NCI-H524 (cell line): Measurements from ENCODE around the gene PIP4K2A.
A peak's percentile ranks its signal among the peaks of the same experiment; 100 is the strongest.

Experiments used
- DNase-seq, 2 experiments: peaks; one replicate each; lab custom pipeline; 2025; lab: John Stamatoyannopoulos, UW

PIP4K2A gene

DNA sequence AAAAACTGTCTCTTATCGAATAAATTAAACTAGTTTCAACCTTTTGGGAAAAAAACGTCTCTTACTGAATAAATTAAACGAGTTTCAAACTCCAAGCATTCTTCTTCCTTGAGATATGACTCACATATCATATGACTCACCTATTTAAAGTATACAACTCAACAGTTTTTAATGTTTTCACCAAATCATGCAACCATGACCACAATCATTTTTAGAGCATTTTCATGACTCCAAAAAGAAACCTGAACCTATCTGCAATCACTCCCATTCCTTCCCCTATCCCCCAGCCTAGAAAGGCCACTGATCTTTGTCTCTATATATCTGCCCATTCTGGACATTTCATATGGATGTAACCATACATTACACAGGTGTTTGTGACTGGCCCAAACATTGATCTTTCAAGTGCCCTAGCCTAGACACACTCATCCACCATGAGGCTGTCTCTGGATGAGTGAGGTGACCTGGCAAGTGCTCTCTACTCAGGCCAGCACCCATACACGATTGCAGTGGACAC is 115.3 kb downstream of the PIP4K2A start:
- DNase-seq = no peak

DNA sequence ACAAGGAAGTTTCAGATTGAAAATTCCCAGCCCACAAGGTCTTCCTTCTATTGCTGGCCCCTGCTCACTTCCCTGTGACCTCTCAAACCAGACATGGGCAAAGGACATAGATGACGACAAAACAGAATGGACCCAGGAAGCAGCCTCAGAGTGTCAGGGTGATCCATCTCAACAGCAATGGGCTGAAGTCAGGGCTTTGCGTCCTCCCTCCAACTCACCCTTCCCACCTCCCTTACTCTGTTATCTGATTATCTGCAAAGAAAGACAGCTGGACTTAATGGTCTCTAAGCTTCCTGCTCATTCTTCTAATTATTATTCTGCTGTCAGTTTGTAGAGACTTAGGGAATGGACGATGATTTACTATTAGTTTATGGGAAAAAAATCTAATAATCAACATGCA is 115.9 kb downstream of the PIP4K2A start:
- peak in 1 of 2 experiments; percentile 5 for DNase-seq

DNA sequence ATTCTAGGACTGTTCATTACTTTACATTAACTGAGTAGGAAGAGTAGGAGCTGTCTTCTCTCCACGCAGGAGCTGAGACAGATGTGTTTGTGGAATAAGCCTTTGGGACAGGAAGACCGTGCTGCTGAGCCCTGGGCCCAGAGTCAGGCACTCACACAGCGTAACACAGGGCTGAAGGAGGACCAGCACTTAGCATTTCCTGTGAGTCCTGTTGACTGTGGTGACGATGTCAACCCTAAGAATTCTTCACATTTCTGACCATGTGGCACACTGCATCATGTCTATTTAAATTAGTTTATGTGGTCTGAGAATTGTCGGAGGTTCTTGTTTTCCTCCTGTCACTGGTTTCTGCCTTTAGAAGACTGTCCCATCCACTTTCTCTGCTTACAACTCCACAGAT is 117.2 kb downstream of the PIP4K2A start:
- no peak for DNase-seq

DNA sequence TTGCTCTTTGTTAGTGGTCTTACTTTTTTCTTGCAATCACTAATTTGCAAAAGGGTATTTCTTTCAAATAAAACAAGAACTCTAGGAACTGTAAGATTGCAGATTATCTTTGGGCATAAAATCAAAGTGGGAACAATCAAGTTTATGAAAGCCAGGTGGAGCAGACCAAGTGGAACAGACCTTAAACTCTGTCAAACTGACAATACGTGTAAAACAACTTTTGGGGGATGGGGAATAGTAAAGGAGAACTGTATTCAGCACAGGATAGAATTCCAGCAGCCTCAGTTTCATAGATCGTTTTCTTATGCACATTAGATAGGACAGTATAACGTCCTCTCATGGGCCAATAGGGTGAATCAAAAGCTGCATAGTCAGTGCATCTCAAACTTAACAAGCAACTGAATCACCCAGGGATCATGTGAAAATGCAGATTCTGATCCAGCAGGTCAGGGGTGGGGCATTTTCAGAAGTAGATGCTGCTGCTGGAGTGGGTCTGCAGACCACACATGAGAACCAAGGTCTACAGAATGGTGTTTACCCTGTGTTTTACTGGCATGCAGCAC is 120.7 kb downstream of the PIP4K2A start:
- no peak for DNase-seq

DNA sequence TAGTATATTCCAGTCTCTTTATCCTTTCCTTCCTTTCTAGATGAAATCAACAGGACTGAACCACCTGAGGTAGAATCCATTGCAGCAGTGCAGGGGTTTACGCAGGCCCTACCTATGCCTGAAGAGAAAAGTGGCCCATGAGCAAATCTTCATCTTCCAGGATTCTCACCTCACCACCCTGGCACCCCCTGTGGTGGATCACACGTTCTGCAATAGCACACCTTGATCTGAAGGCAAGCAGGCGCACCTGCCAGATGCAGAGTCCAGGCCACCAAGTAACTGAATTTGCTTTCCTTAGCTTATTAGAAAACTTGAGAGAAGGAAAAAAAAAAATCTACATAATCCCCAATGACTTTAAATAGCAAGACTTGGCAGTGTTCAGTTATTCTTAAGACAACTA is 121.4 kb downstream of the PIP4K2A start:
- DNase-seq = no peak

DNA sequence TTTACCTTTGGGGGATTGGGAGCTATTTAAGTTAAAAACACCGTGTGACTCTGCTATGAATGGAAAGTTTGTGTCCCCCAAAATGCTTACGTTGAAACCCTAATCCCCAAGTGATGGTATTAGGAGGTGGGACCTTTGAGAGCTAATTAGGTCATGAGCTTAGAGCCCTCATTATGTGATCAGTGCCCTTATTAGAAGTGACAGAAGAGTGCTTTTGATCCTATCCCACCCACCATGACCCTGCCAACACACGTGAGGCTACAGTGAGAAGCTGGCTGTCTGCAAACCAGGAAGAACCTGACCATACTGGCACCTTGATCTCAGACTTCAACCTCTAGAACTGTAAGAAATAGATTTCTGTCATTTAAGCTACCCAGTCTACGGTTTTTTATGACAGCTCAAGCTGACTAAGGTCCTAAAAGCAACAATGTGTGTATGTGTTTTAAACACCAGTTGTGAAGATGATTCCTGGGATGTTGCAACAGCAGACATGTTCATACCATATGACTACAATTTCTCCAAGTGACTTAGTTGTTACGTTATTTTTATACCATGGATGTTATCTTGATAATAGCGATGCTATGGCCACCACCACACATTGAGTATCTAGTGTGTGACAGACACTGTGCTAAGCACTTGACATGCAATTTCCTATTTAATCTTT is 124.4 kb downstream of the PIP4K2A start:
- DNase-seq = no peak

DNA sequence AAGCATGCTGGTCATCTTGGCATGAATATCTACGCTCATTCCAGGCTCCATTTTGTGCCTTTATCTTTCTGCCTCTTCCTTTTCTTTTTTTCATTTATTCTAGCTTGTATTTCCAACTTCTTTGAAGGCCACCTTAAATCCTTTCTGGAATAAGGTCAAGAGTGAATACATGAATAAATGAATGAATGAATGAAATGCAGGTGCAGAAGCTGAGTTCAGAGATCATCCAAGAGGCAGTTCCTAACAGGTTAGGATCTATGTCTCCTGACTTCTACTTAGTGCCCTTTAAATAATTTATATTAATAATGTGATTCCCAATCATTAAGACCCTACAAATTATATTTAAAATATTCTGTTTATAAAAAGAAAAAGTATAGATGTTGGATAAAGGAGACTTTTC is 125.9 kb downstream of the PIP4K2A start:
- no peak for DNase-seq

DNA sequence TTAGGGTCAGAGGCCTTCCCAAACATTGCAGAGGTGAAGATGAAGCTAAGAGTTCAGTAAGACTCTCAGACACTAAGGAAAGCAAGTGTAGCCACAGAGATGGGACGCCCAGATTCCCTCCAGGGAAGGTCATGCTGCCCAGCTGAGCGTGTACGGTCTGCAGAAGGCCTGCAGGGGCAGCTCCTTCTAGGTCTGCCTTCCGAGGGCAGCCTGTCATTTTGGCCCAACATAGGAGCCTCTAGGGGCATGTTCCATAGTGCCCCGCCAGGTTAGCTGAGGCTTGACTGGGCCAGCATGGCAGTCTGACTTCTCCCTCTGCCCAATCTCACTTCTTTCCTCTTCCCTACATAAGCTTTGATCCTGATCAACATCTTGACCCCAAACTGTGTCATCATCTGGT is 130.7 kb downstream of the PIP4K2A start:
- no peak for DNase-seq

DNA sequence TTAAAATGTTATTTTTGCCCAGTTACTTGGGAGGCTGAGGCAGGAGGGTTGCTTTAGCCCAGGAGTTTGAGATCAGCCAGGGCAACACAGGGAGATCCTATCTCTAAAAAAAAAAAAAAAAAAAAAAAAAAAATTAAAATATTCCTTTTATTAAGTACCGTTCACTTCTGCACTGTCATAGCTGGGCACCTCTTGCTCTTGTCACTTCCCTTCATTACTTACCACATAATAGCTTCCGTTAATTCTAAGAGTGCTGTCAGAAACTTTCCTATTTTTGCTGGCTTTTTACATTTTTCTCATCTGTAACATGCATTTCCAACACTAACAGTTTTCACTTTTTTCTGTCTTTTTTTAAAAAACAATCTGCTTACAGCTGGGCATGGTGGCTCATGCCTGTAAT is 132.9 kb downstream of the PIP4K2A start:
- no peak for DNase-seq

DNA sequence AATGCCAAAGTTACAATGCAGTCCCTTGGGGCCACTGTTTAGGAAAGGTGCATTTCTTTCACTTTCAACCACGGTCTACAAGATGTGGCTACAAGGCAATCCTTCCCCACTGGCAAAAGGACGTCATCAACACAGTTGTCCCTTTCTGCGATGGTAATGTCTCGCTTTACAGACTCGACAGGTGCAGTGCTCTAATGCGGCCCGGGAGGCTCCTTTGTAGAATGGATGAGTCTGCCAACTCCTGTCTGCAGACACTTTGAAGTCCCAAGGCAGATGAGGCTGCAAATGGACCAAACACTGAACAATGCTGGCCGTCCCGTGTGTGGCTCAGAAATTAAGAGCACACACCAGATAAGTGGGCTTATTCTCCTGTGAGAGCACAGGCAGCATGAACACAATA is 133.7 kb downstream of the PIP4K2A start:
- no peak for DNase-seq

DNA sequence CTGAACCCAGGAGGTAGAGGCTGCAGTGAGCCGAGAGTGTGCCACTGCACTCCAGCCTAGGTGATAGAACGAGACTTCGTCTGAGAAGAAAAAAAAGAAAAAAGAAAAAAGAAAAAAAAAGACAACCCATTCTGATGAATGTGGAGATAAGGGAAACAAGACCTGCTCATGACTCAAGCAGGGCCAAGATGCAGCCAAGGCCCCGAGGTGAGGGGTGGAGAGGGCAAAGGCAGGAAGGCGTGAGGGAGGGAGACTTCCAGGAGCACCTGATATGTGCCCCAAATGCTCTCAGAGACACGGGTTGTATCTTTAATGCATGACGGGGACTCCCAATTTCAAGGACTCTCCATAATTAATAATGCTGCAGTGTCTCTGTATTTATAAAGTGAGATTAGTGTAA is 134.6 kb downstream of the PIP4K2A start:
- no peak for DNase-seq

DNA sequence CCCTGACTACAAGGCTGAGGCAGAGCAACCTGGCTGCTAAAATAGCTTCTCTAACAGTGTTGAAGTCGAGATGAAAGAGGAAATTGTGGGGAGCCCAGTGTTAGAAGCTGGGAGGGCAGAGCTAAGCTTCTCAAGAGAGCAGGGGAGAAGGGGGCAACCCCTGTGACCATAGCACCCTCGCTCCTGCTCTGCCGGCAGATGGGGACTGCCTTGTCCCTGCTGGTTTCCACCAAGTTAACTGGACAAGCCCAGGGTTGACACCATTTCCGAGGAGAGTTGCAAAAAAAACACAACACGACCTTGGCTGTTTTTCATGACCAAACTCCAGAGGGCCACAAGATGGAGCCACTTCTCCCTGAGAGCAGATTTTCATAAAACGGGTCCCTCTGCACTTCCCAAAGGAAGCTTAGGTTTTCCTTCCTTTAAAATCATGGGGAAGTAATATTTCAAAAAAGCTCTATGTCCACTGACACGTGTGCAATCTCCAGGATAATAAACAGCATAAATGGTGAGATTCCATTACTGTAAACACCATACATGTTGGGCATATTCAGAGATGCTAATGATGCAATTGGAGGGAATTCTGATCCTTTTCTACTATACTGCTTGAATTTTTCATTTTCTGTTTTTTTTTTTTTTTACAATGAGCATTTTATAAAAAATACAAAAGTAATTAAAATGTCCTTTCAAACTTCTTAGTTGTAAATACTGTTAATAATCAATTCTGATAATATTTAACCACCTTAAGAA is 140.4 kb downstream of the PIP4K2A start:
- DNase-seq = peak in 1 of 2 experiments; percentile 11

DNA sequence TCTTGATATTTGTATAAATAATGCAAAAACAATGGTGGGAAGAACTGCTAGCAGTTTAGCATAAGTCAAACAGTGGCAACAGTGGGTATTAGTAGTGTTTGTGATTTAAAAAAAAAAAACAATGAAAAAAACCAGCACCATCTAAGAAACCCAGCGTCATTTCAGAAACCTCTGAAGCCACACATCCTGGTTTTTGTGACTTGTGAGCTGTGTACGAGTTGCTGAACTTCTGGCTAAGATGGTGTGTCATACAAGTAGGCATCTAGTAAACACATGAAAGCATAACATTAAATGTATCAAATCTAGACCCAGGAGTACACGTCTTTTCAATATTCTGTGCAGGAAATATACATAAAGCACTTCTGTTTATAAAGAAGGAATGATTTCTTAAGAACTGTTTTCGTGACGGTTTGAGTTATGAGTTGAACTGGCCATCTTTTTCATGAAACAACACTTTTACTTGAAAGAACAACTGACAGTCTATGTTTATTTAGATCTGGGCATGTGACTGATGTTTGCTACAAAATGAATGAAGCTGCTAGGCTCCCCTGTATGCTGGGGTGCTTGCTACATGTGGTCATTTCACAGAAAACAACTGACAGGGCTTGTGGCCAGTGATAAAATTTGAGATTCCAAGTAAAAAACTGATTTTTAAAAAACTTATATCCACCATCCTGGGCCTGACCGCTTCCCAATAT is 143.5 kb downstream of the PIP4K2A start:
- DNase-seq = no peak

DNA sequence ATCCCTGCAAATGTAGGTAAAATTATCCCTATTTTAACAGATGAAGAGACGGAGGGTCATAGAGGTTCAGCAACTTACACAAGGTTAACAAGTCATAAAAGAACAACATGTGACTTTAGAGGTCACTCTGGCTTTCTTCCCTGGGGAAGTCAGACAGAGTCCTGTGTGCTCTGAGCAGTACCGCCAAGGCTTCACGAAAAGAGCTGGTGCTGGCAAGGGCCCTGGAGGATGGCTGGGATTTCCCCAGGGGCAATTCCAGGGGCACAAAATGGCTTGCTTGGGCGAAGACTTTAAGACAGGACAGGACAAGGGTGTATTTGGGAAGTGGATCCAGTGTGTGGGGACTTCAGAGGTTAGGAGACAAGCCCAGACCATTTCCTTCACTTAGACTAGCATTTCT is 144.1 kb downstream of the PIP4K2A start:
- no peak for DNase-seq

DNA sequence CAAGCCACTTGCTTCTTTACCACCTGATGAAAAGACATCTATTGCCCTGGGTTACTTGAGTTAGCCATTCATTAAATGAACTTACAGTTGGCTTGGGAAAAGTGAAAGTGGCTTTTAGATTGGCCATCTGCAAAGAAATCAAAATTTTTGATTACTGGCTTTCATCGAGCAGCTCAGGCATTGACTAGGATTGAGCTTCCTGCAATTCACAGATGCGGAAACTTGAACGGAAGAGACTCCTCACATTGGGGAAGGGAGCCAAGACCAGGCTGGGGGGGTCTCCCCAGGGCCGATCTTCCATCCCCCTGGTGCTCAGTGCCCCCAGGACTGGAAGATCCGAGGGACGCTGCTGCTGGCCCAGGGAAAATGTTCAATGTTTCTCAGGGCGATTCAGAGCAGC is 145.4 kb downstream of the PIP4K2A start:
- no peak for DNase-seq

DNA sequence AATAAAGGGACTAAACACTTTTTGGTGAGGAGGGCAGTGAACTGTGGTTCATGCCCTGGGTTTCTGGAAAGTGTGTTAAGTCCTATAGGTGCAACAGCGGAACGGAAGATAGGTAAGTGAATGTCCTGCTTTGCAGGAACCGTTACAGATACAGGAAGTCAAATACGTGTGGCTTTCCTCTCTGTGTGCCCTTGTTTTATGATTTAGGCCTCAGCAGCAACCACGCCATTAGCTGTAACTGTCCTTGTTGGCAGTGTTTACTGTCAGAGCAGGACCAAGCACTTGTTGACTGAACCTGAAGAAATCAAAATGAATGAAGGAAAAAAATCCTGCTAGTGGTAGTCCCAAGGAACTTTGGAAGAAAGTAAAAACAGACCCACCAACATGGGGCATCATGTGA is 150.3 kb downstream of the PIP4K2A start:
- no peak for DNase-seq

DNA sequence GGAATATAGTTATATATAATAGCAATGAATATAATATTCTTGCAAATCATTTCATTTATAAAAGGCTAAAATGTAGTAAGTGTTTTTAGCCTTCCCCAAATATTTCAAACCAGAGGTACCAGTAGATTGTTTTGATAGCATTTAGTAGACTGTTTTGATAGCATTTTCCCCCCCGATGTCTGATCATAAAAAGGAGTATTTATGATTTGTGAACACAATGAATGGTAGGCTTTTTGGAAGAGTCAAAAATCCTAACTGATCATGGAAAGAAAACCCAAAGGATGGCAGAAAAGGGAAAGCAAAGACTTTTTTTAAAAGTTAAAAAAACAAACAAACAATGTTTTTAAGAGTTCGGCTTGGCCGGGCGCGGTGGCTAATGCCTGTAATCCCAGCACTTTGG is 152.5 kb downstream of the PIP4K2A start:
- DNase-seq = no peak

DNA sequence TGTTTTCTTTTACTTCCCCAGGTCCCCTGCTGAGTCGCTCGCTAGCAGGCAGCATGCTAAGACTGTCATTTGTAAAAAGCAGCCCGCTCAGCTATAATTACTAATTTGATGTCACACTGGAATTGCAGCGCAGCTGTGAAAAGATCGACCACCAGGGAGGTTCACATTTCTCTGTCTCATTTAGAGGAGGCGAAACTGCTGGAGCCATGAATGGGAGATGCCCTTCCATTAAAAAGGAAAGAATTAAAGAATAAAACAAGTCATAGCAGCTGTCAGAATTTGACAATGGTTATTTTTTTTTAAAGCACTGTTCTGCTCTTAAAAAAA is 153.5 kb downstream of the PIP4K2A start:
- no peak for DNase-seq

DNA sequence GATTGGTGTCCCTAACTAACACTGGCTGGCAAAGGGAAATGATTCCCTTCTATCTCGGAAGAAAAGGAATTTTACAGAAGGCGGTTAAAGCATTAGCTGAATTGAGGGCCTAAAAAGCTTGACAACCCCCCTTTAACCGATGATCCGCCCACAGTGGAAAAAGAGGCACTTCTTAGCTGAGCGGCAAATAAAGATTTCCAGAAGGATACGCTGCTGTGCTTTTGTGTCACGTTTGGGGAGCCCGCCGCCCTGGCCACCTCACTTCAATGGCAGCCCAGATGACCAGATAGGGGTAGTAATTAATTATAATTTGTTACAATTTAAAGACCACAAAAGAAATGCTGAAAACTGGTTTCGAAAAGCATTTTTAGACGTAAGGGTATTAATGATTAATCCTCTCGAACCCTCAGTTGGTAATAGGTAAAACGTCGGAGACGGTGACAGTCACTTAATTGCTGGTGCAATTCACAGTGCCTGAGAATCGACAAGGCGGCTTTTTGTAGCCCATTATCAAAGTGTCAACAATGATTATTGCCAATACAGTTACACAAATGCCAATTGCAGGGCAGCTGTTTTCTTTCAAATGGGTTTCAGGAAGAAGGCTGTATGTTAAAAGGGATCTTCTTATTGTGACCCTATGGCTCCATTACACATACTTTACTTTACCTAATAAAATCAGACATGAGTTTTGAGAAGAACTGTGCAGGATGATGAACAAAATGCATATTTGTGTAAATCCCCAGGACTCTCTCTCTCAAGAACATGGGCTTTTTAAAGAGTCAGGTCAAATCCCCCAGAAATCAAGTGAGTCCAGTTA is 154.1 kb downstream of the PIP4K2A start:
- DNase-seq = no peak

DNA sequence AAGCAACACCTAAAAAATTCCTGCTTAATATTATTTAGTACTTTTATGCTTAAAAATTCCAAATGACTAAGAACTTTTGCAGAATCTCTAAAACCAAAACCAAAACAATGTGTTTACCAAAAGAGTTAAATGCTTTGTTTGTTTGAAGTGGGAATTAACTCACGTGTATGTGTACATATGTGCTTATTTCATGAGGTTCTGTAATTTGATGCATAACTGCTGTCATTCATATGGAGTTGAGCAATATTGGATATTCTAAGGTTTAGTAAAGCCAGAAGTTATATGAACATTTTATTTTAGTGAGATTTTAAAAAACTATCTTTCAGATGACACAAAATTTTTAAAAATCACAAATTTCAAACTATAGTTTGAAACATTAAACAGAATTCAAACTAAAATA is 157.1 kb downstream of the PIP4K2A start:
- DNase-seq = no peak

DNA sequence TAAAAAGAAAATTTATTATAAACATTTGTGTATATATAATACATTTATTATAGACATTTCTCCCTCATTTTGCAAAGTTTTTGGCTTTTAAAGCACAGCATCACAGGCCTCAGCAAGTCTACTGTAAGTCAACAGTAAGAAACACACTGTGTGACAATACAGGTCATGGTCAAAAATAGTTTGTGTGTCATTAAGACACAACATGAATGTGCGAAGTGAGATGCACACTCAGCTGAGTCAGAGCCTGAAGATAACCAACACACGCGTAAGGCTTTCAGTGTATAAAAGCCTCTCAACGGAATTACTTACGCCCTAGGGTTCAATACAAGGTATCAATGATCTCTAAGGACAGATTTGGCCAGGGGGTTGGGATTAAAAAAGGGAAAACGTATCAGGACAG is 157.6 kb downstream of the PIP4K2A start:
- DNase-seq = no peak
